HS-5 (cell line): ENCODE results near the gene PARD6B.
"Not testable (repeated sequence)": the region's sequence is repeated elsewhere in the genome, so short reads cannot be mapped to it uniquely, and the experiment has no call there.

Experiments
- DNase-seq: peaks from one replicate; pipeline ENCODE4 v3.0.0-alpha.2; 2012; ENCODE audit warnings: low read depth

PARD6B gene

DNA sequence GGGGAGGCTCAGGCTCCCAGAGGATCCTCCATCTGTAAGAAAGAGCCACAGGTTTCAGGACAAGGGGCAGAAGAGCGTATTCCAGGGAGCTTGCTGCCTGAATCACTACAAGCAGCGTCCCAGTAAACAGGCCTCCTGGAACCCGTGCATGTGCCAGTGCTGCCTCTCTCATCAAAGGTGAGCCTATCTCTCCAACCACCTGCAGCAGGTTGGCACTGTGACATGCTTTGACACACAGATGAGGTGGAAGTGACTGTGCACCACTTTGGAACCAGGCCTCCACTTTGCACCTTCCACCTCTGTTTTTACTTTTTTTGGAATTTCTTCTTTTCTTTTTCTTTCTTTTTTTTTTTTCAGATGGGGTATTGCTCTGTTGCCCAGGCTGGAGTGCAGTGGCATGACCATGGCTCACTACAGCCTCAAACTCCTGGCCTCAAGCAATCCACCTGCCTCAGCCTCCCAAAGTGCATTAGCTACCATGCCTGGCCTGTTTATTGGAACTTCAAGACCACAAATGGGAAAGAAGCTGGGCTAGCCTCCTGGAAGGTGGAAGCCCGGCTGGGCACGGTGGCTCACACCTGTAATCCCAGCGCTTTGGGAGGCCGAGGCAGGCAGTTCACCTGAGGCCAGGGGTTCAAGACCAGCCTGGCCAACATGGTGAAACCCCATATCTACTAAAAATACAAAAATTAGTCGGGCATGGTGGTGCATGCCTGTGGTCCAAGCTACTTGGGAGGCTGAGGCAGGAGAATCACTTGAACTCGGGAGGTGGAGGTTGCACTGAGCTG, 27.5 kb upstream of the PARD6B start:
- DNase-seq, result not testable (repeated sequence)

DNA sequence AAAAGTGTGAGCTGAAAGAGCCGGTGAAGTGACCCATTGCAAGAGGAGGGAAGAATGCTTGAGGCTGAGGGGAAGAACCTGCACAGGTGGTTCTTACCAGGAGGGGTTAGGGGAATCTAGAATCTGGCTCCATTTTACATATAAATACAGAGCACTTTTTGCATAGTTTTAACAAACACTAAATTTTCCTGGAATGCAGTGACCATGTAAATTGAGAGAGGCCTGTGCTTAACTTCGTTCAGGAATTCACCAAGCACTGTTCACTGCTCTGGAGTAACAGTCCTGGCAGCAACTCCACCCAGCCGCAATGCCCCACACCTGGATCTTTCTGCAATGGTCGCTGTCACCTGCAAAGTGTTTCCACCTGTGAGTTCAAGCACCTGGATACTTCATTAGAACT, 26.9 kb upstream of the PARD6B start:
- DNase-seq, result no peak

DNA sequence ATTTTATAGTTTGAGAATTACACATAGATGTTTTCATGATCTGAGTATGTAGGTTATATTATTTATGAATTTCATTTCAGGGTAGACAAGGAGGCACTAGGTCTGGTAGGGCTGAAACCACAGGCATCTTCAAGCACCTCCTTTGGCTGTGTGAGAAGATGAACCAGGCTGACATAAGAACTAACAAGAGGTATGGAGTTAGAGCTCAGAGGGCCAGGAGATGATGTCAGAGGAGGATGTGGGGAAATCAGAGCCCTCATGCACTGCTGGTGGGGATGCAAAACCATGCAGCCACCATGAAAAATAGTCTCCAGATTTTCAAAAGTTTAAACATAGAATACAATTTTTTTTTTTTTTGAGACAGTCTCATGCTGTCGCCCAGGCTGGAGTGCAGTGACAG, 26.4 kb upstream of the PARD6B start:
- no peak for DNase-seq

DNA sequence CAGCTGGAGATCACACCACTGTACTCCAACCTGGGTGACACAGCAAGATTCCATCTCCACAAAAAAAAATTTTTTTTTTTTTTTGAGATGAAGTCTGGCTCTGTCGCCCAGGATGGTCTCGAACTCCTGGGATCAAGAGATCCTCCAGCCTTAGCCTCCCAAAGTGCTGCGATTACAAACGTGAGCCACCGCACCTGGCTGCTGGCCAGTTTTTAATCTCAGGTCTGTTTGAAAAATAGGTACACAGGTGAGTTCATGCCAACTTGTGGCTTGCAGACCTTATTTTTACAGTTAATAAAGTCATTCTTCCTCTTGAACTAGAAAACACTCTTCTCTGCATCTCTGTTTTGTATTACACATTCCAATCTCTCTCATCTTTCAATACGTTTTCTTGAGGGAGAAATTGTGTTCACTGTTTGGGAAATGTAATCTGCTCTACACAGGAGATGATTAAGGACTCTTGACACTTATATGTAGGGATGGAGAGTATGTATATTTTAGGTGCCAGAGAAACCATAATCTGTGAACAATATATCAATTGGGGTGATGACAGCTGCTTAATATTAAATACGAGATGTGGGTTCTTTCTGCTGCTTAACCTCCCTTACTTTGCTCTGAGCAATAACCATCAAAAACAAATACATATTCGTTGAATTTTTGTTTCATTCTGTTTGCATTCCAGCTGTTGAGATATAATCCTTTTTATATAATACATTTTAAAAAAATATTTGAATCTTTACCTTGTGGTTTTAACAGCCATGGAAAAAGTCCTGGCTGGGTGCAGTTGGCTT, 22.3 kb upstream of the PARD6B start:
- no peak for DNase-seq

DNA sequence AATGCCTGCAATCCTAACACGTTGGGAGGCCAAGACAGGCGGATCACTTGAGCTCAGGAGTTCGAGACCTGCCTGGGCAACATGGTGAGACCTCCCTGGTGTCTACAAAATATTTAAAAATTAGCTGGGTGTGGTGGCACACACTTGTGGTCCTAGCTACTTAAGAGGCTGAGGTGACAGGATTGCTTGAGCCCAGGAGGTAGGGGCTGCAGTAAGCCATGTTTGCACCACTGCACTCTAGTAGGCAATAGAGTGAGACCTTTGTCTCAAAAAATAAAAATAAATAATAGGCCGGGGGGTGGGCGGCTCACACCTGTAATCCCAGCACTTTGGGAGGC, 21.8 kb upstream of the PARD6B start:
- no peak for DNase-seq

DNA sequence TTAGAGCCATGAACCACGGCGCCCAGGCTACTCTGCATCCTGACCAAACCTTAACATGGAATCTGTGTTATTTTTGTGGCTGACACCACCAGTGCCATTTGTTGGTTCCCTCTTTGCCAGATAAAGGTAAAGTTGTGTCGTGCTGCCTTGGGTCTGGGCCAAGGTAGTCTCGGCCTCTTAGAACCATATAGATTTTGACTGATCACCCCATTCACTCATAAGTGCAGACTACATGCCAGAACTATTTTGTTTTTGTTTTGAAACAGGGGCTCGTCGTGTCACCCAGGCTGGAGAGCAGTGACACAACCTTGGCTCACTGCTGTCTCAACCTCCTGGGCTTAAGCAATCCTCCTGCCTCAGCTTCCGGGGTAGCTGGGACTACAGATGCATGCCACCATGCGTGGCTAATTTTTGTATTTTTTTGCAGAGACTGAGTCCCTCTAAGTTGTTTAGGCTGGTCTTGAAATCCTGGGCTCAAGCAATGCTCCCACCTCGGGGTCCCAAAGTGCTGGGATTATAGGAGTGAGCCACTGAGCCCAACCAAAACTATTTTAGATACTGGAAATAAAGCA, 20.8 kb upstream of the PARD6B start:
- peak; percentile 86 for DNase-seq

DNA sequence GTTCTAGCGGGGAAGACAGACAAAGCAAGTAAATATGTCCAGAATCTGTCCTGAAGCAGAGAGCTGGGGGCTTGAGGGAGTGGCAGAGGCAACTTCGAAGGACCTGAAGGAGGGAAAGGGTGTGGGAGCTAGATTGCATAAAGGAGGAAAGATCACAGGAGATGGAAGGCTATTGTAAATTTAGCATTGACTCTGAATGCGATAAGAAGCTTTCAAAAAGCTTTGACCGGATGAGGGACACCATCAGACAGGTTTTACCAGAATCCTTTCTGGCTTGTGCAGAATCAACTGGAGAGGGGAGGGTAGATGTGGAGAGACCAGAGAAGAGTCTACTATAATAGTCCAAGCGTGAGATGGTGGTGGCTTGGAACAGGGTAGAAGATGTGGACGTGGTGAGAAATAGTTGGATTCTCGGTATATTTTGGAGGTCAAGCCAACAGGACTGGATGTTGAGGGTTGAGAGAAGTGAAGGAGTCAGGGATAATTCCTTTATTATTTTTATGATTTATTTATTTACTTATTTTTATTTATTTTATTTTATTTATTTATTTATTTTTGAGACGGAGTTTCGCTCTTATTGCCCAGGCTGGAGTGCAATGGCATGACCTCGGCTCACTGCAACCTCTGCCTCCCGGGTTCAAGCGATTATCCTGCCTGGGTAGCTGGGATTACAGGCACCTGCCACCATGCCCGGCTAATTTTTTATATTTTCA, 20.1 kb upstream of the PARD6B start:
- DNase-seq, result no peak

DNA sequence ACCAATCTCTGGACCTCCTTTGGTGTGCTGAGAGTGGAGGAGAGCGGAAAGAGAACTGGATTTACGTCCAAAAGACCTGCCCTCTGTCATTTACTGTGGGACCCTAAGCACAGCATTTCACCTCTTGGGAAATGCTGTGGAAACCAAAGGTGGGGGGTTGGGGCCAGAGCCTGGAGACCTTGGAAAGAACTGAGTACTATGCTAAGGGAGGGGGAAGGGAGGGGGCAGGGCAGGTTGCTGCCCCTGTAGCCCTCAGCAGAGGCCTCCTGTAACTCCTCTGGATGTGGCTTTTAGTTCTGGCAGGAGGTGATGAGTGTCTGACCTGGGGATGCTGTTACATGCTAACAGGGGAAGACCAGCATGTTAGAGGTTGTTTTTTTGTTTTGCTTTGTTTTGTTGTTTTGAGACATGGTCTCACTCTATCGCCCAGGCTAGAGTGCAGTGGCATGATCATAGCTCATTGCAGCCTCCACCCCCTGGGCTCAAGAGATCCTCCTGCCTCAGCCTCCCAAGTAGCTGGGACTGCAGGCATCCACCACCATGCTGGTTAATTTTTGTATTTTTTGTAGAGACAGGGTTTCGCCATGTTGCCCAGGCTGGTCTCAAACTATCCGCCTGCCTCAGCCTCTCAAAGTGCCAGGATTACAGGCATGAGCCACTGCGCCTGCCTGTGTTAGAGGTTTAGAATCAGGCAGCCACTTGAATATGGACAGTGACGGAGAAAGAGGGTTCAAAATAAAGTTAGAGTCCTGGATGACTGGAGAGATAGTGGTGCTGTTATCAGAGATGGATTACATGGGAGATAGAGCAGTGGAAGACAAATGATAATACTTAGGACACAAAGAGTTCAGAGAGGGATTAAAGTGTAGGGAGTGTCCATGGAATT, 18.4 kb upstream of the PARD6B start:
- no peak for DNase-seq

DNA sequence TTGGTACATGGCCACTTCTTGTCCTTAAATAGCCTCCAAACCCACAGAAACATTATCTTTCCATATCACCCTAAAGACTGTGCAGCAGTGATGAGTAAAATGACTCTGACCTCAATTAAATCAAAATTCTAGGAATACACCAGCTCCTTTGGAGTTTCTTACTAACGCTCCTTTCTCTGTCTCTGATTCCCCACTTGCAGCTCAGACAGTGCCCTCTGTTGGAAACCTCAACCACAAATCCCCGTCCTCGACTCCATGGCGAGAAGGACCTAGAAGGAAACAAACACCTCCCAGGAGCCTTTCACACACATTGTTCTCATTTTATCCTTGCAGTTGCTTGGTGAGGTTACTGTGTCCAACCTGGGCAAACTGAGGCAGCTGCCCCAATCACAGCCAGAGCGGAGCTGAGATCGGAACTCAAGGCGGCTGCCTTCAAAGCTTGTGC, 17.7 kb upstream of the PARD6B start:
- no peak for DNase-seq

DNA sequence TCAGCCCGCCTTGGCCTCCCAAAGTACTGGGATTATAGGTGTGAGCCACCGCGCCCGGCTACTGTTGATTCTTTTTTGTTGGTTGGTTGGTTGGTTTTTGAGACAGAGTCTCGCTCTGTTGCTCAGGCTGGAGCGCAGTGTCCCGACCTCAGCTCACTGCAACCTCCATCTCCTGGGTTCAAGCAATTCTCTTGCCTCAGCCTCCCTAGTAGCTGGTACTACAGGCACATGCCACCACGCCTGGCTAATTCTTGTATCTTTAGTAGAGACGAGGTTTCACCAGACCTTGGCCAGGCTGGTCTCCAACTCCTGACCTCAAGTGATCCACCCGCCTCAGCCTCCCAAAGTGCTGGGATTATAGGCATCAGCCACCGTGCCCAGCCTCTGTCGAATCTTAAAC, 17.0 kb upstream of the PARD6B start:
- not testable (repeated sequence) for DNase-seq

DNA sequence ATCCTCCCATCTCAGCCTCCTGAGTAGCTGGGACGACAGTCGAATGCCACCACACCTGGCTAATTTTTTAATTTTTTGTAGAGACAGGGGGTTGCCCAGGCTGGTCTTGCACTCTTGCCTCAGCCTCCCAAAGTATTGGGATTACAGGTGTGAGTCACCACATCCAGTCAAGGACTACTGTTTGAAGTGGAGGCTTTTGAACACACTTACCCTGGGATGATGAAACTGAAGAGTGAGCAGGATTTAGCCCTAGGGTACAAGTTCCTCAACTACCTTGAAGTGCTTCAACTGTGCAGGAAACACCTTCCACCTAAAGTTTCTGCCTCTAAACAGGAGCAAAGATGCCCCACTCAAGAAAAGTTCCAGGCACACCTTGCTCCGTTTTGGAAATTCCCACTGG, 15.7 kb upstream of the PARD6B start:
- no peak for DNase-seq

DNA sequence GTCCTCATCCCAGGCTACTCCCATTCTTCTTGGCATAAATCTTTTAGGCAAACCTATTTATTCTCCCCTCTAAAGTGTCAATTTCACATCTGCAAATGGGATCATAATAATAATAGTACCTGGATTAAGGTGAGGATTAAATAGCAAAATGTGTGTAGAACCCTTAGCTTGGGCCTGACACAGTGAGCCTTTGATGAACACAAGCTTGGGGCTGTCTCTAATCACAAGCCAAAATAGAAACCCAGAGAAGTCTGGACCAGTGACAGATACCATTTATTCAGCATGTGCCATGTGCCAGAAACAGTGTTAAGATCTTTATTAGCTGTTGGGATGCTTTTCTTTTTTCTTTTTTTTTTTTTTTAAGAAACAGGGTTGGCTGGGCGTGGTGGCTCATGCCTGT, 14.9 kb upstream of the PARD6B start:
- no peak for DNase-seq

DNA sequence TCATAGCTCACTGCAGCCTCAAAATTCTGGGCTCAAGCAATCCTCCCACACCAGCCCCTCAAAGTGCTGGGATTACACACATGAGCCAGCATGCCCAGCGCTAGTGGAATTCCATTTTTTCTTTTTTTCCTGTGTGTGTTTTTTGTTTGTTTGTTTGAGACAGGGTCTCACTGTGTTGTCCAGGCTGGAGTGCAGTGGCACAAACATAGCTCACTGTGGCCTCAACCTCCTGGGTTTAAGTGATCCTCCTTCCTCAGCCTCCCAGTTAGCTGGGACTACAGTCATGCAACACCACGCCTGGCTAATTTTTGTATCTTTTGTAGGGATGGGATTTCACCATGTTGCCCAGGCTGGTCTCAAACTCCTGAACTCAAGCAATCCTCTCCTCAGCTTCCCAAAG, 14.1 kb upstream of the PARD6B start:
- no peak for DNase-seq

DNA sequence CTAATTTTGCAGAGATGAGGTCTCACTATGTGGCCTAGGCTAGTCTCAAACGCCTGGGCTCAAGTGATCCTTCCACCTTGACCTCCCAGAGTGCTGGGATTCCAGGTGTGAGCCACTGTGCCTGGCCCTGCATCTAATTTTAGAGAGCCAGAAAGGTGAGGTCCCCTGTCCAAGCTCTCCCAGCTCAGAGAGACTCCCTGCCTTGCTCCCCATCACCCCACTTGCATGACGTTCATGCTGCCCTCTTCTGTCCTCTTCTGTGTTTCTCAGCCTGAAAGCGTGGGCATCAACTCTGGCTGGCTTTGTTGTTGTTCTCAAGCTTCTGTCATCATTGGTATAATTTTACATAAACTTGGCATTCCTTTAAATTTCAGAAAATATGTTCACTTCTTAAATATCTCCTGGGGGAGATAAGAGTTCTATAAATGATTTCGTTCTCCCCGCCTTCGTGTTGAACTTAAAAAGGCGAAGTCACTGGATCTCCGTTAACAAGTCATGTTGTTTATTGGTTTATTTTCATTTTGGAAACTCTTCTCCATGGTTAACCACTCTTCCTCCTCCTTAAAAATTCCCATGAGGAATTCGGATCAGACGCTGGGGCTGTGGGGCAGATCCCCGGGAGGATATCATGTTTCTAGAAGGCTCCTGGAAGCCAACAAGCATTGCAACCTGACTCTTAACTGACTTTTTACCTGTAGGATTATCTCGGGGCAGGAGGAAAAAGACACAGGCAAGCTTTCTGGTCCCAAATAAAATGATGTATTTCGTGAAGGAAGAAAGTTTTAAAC, 13.2 kb upstream of the PARD6B start:
- no peak for DNase-seq

DNA sequence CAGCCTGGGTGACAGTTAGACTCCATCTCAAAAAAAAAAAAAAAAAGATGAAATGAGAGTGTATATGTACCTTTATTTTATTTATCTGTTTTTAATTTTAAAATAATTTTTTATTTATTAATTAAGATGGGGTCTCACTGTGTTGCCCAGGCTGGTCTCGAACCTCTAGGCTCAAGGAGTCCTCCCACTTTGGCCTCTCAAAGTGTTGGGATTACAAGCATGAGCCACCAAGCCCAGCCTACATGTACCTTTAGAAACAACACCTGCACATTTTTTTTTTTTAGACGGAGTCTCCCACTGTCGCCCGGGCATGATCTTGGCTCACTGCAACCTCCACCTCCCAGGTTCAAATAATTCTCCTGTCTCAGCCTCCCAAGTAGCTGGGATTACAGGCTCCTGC, 12.1 kb upstream of the PARD6B start:
- DNase-seq, result no peak

DNA sequence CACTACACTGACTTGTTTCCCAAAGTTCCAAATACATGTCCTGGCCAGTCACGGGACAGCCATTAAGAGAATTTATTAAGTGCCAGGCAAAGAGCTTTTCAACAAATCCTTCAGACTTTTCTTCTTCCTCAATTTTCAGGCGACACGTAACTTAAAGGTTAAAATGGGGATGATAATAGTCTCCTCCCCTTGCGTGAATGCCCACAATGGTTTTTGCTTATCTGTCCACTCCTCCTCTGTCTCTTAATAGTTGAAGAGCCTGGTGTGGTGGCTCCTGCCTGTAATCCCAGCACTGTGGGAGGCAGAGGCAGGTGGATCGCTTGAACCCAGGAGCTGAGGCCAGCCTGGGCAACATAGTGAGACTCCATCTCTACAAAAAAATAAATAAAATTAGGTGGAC, 11.4 kb upstream of the PARD6B start:
- no peak for DNase-seq

DNA sequence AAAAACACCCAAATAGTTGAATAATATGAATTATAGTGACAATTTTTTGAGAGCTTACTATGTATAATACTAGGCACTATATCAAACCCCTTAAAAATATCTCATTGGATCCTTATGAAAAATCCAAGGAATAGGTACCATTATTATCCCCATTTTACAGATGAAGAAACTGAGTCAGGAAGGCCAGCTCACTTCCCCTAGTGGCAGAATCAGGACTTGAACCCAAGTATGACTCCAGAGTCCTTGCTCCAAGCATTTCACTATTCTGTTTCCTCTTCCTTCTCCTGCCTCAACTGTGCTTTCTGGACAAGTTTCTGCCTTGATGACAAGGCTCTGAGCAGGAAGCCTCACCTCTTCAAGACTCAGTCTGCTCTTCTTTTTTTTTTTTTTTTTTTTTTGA, 10.8 kb upstream of the PARD6B start:
- no peak for DNase-seq

DNA sequence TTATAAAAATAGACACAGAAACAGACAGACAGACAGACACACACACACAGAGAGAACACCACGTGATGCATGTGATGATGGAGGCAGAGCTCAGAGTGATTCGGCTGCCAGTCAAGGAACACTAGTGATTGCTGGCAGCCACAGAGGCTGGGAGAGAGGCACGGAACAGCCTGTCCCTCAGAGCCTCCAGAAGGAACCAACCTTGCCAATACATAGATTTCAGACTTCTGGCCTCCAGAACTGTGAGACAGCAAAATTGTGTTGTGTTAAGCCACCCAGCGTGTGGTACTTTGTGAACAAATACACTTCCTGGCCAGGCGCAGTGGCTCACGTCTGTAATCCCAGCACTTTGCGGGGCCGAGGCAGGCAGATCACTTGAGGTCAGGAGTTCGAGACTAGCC, 9.5 kb upstream of the PARD6B start:
- DNase-seq, result no peak

DNA sequence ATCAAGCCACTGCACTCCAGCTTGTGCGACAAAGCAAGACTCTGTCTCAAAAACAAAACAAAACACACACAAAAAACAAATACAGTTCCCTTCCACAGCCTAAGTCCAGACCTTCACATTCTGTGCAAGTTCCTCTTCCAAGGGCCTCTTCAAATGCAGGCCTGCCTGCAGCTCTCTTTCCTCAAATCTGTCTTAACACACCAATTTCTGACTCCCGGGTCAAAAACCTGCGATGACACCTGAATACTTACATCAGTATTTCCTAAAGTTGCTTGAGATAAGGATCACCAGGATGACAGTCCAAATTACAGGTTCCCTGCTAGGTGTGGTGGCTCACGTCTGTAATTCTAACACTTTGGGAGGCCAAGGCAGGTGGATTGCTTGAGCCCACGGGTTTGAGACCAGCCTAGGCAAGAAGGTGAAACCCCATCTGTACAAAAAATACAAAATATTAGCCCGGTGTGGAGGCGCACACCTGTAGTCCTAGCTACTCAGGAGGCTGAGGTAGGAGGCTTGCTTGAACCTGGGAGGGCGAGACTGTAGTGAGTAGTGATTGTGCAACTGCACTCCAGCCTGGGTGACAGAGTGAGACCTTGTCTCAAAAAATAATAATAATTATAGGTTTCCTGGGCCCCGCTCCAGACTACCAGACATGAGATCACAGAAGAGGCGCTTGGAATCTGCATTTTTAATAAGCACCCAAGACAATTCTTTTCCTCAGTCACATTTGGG, 8.8 kb upstream of the PARD6B start:
- DNase-seq, result no peak

DNA sequence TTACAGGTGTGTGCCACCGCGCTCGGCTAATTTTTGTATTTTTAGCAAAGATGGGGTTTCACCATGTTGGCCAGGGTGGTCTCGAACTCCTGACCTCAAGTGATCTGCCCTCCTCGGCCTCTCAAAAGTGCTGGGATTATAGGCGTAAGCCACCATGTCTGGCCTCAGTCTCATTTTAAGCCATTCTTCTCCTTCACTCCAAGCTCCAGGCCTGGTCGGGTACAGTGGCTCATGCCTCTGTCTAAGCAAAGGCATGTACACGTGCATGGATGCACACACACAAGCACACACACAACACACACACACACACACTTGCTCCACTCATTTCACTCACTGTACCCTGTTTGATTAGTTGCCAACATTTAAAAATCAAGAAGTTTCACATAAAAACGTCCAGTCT, 7.7 kb upstream of the PARD6B start:
- DNase-seq, result no peak
